Body of pancreas (tissue), 4 donors: Measurements from ENCODE around the gene FYCO1.

Experiments
- POLR2A ChIP-seq, 3 donors: fragments of 450-650 bp; IDR thresholded peaks; one replicate each; pipeline ENCODE4 v1.6.1; 2016; ENCODE audit warnings: antibody characterized with exemption in 3 of 3, mild to moderate bottlenecking in 2 of 3
- TF ChIP-seq, protein P1 (sequence below), 7 experiments: fragments of 450-650 bp in 4 of 7; fragments of 200-600 bp in 3 of 7; sonication (generic) in 3 of 7; IDR thresholded peaks; one replicate each; pipeline ENCODE4 v1.5.1; 2016 to 2019; ENCODE audit warnings: antibody characterized with exemption in 7 of 7

DNA sequence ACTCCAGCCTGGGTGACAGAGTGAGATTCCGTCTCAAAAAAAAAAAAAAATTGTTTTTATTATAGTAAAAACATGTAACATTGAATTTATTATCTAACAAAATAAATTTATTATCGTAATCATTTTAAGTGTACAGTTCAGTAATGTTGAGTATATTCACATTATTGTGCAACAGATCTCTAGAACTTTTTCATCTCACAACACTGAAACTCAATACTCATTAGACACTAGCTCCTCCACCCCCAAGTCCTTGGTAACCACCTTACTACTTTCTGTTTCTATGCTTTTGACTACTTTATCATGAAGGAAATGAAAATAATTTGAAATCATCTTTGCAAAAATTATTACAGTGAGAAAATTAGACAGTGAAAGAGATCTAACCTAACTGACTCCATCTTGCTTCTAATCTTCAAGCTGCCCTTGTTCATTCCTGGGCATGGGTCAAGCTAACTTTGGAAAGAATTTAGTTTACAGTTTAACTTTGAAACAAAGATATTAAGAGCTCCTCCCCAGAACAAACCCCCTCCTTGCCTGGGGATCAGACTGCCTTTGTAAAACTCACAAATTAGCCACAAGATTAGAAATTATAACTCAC lies 15.0 kb upstream of the FYCO1 start:
- TF ChIP-seq, protein P1, sequence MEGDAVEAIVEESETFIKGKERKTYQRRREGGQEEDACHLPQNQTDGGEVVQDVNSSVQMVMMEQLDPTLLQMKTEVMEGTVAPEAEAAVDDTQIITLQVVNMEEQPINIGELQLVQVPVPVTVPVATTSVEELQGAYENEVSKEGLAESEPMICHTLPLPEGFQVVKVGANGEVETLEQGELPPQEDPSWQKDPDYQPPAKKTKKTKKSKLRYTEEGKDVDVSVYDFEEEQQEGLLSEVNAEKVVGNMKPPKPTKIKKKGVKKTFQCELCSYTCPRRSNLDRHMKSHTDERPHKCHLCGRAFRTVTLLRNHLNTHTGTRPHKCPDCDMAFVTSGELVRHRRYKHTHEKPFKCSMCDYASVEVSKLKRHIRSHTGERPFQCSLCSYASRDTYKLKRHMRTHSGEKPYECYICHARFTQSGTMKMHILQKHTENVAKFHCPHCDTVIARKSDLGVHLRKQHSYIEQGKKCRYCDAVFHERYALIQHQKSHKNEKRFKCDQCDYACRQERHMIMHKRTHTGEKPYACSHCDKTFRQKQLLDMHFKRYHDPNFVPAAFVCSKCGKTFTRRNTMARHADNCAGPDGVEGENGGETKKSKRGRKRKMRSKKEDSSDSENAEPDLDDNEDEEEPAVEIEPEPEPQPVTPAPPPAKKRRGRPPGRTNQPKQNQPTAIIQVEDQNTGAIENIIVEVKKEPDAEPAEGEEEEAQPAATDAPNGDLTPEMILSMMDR (IDR thresholded peaks at IDR 0.05), result no peak
- TF ChIP-seq POLR2A (IDR thresholded peaks at IDR 0.05), result no peak
